GM12878 (cell line): Measurements from ENCODE around the gene TRAFD1. TPM values are rescaled to one million over a fixed set of nuclear protein-coding genes. Genes with fewer than 3 reads are reported as not detected.

ENCODE experiments used
- ATAC-seq: fragments of 200-7000 bp; cut with Tn5 transposase; 3 replicates; pipeline ENCODE4 v1.9.1; 2020; ENCODE audit warnings: mild to moderate bottlenecking, moderate library complexity
- BruUV-seq: library from RNA; stranded (reverse); fragments of 400-500 nt; replicated peaks from 2 replicates; lab custom pipeline; 2021; lab: Mats Ljungman, UMichigan
- CTCF ChIA-PET: fragments of 300-600 bp; sonication (Branson Sonifier 250); formaldehyde crosslinking; extraction: SDS; loops from one replicate; lab custom pipeline; 2021; ENCODE audit warnings: inconsistent platforms; lab: Yijun Ruan, JAX
- POLR2A ChIA-PET: fragments of 350-600 bp; formaldehyde crosslinking; extraction: SDS; loops from one replicate; lab custom pipeline; 2021; ENCODE audit warnings: inconsistent platforms; lab: Charles Lee
- RAD21 ChIA-PET: fragments of 300-600 bp; sonication (Branson Sonifier 250); formaldehyde crosslinking; loops from one replicate; lab custom pipeline; 2023; ENCODE audit warnings: antibody characterized with exemption; ENCODE audit not compliant: unreplicated experiment; lab: Charles Lee
- SMC1A ChIA-PET: fragments of 300-600 bp; sonication (Branson Sonifier 250); formaldehyde crosslinking; loops from one replicate; lab custom pipeline; 2023; ENCODE audit not compliant: unreplicated experiment, uncharacterized antibody; lab: Charles Lee
- DNase-seq: peaks from one replicate; pipeline ENCODE4 v3.0.0-alpha.2; 2011; ENCODE audit warnings: low read depth, low spot score
- FAIRE-seq: peaks from 3 replicates; lab custom pipeline; 2011; peaks lifted over from hg19 to GRCh38; lab: Jason Lieb, UNC
- H2AFZ ChIP-seq: 2 replicates; pipeline ENCODE4 v1.6.0; 2011; ENCODE audit warnings: low read depth, low read length, control low read depth; ENCODE audit not compliant: control insufficient read depth
- H3K27ac ChIP-seq: 2 replicates; pipeline ENCODE4 v1.5.1; 2011; ENCODE audit warnings: control low read depth; ENCODE audit not compliant: control insufficient read depth, insufficient read depth
- H3K27me3 ChIP-seq, 2 experiments: replicated peaks in 1 of 2; 2 replicates each; pipeline versions ENCODE4 v1.6.0 to v1.6.1; 2011; ENCODE audit warnings: low read length in 1 of 2; ENCODE audit not compliant: control insufficient read depth in 2 of 2, insufficient read depth in 2 of 2
- H3K36me3 ChIP-seq, 2 experiments: 2 replicates each; pipeline ENCODE4 v1.5.1; 2011; ENCODE audit warnings: low read length in 1 of 2; ENCODE audit not compliant: control insufficient read depth in 2 of 2, insufficient read depth in 2 of 2
- H3K4me1 ChIP-seq: 2 replicates; pipeline ENCODE4 v1.6.1; 2011; ENCODE audit warnings: mild to moderate bottlenecking, low read length, moderate library complexity, mixed read lengths; ENCODE audit not compliant: control insufficient read depth, insufficient read depth
- H3K4me2 ChIP-seq: 2 replicates; pipeline ENCODE4 v1.6.0; 2011; ENCODE audit warnings: control low read depth; ENCODE audit not compliant: control insufficient read depth, insufficient read depth
- H3K4me3 ChIP-seq: fragments of 200-600 bp; sonication (generic); 2 replicates; pipeline ENCODE4 v1.5.1; 2016
- H3K79me2 ChIP-seq: 2 replicates; pipeline ENCODE4 v1.6.0; 2011; ENCODE audit warnings: low read length; ENCODE audit not compliant: control insufficient read depth, insufficient read depth
- H3K9ac ChIP-seq: 2 replicates; pipeline ENCODE4 v1.8.0; 2011; ENCODE audit warnings: low read length, control low read depth, mixed read lengths; ENCODE audit not compliant: control insufficient read depth, insufficient read depth
- H3K9me3 ChIP-seq: replicated peaks from 3 replicates; pipeline ENCODE4 v1.5.1; 2011; ENCODE audit warnings: mild to moderate bottlenecking, low read length; ENCODE audit not compliant: control insufficient read depth, insufficient read depth
- H4K20me1 ChIP-seq: 2 replicates; pipeline ENCODE4 v1.6.0; 2011; ENCODE audit not compliant: control insufficient read depth, insufficient read depth
- ELK1 ChIP-seq: IDR thresholded peaks from 2 replicates; pipeline ENCODE4 v1.6.1; 2012; ENCODE audit warnings: low read depth, low read length, improper control_type of control experiment
- FOXM1 ChIP-seq: IDR thresholded peaks from 2 replicates; pipeline ENCODE4 v1.6.1; 2012; ENCODE audit warnings: low read depth, mild to moderate bottlenecking, inconsistent platforms, low read length, moderate library complexity
- GABPA ChIP-seq: IDR thresholded peaks from 2 replicates; pipeline ENCODE4 v1.6.1; 2014; ENCODE audit warnings: antibody characterized with exemption, low read depth, mild to moderate bottlenecking, inconsistent platforms
- MEF2B ChIP-seq: fragments of 450-650 bp; IDR thresholded peaks from 2 replicates; pipeline ENCODE4 v1.6.1; 2018; ENCODE audit warnings: mild to moderate bottlenecking, moderate library complexity; ENCODE audit not compliant: partially characterized antibody, poor library complexity, severe bottlenecking
- MYB ChIP-seq: fragments of 150-350 bp; IDR thresholded peaks from 2 replicates; pipeline ENCODE4 v1.6.1; 2014; ENCODE audit warnings: mild to moderate bottlenecking, low read depth, low read length, borderline replicate concordance
- PBX3 ChIP-seq: IDR thresholded peaks from 2 replicates; pipeline ENCODE4 v1.6.1; 2011; ENCODE audit warnings: mild to moderate bottlenecking, low read depth, low read length, moderate library complexity; ENCODE audit not compliant: insufficient replicate concordance
- RUNX3 ChIP-seq: IDR thresholded peaks from 2 replicates; pipeline ENCODE4 v1.6.1; 2012; ENCODE audit warnings: low read length, inconsistent platforms
- TCF3 ChIP-seq: IDR thresholded peaks from 2 replicates; pipeline ENCODE4 v1.6.1; 2012; ENCODE audit warnings: low read depth, mild to moderate bottlenecking, low read length, borderline replicate concordance; ENCODE audit not compliant: insufficient read depth
- ZNF217 ChIP-seq: fragments of 450-650 bp; IDR thresholded peaks from 2 replicates; pipeline ENCODE4 v1.6.1; 2017; ENCODE audit warnings: antibody characterized with exemption, mild to moderate bottlenecking
- WGBS: methylation state at CpG from one replicate; pipeline ENCODE4 v1.1.6; 2016; ENCODE audit warnings: low lambda C conversion rate; ENCODE audit not compliant: insufficient replicate concordance, insufficient coverage; ENCODE audit errors: missing lambda C conversion rate; 5-methylcytosine and 5-hydroxymethylcytosine counted together
- in situ Hi-C: fragments of 300-500 bp; cut with MboI; formaldehyde crosslinking; loops from 9 replicates; pipeline ENCODE4 v1.14.3; 2018; ENCODE audit warnings: mixed read lengths
- intact Hi-C: fragments of 100-400 bp; cut with micrococcal nuclease; formaldehyde crosslinking; loops from one replicate; pipeline ENCODE4 v1.14.2; 2022; ENCODE audit not compliant: unreplicated experiment
- polyA plus RNA-seq, 11 experiments: library from polyadenylated mRNA; depleted of rRNA in 4 of 11; unstranded in 6 of 11; stranded (reverse) in 5 of 11; fragments of >200 nt; fragmentation: Nextera tagmentation in 4 of 11; fragmentation: Illumina TruSeq in 1 of 11; extraction: Ambion mirVana in 4 of 11; extraction: Trizol in 1 of 11; gene quantifications; 1 replicate in 1 of 11; 2 replicates in 10 of 11; pipeline versions ENCODE4 v1.2.1 to v1.2.3, GENCODE V29; 2011 to 2016; ENCODE audit warnings: inconsistent platforms in 2 of 11, missing spikeins in 2 of 11, low read depth in 1 of 11
- total RNA-seq, 4 experiments: library from RNA; depleted of rRNA in 3 of 4; stranded (reverse); fragments of >200 nt in 3 of 4; fragmentation: Illumina TruSeq in 1 of 4; extraction: Trizol in 1 of 4; gene quantifications; 2 replicates each; pipeline versions ENCODE4 v1.2.1 to v1.2.3, GENCODE V29; 2013 to 2021
- TF ChIP-seq, protein P1 (sequence below): fragments of 450-650 bp; IDR thresholded peaks from 2 replicates; pipeline ENCODE4 v1.6.1; 2014; ENCODE audit warnings: mild to moderate bottlenecking
- TF ChIP-seq, protein P2 (sequence below): fragments of 450-650 bp; conservative IDR thresholded peaks from 2 replicates; pipeline ENCODE4 v1.6.1; 2017; ENCODE audit warnings: mild to moderate bottlenecking, moderate library complexity
- TF ChIP-seq, protein P3 (sequence below): fragments of 450-650 bp; IDR thresholded peaks from 2 replicates; pipeline ENCODE4 v1.6.1; 2017; ENCODE audit warnings: borderline replicate concordance

TRAFD1 gene
- total and polyA plus RNA-seq, 10 of the 15 experiments (the other 5 are each of a cell fraction or from before 2014, with no cell fraction given) = 37.2 to 55.5 (median 46.2) TPM

- TF ChIP-seq ELK1 = no peak
- peak; percentile 73; the same call in 1 of the 2 replicates for TF ChIP-seq FOXM1
- TF ChIP-seq, protein P1, sequence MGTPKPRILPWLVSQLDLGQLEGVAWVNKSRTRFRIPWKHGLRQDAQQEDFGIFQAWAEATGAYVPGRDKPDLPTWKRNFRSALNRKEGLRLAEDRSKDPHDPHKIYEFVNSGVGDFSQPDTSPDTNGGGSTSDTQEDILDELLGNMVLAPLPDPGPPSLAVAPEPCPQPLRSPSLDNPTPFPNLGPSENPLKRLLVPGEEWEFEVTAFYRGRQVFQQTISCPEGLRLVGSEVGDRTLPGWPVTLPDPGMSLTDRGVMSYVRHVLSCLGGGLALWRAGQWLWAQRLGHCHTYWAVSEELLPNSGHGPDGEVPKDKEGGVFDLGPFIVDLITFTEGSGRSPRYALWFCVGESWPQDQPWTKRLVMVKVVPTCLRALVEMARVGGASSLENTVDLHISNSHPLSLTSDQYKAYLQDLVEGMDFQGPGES = no peak
These were observed 58.0 kb downstream of the TRAFD1 start (continued) for GRCh38 chr12:112183141-112184021.

DNA sequence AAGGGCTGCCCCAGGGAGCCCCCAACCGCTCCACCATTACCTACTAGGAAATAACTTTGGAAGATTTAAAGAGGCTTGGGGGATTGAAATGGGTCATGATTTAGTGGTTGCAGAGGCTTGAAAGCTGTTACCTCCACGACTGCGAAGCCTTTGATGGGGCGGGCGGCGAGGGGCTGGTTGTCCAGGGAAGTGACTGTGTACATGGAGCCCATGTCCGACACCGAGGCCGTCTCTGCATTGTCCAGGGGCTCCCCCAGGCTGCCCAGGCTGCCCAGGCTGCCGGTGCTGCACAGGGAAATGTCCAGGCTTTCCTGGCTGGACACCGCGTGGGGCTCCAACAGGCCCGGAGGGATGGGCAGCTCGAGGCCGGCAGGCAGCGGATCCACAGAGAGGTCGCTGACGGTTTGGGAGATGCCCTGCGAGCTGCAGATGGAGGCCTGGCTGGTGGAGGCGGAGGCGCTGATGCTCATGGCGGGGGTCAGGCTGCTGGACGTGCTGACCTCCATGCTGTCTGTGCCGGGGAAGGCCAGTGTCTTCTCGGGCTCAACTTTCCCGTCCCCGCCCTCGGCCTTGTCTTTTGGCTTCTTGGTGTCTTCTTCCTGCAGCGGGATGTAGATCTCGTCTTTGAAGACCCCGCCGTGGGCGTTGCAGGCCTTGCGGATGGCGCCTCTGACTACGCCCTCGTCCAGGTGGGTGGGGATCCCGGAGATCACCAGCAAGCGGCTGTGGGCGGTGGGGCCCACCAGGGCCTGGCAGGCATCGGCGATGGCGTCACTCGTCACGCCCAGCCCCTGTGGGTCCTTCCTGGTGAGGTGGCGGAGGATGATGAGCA lies 58.9 kb downstream of the TRAFD1 start:
- no peaks in the 10 kb centered on the region for H4K20me1 ChIP-seq
- ChIA-PET SMC1A (no interaction called here), POLR2A (no interaction called here), CTCF (interaction anchor here (2.4 kb wide), 1 partner anchor 13 kb away, joined by 8 read pairs; no protein-coding TSS in a partner anchor), RAD21 (no interaction called here)
- TSS peak; percentile 42 for BruUV-seq
- H3K79me2 ChIP-seq = no peaks in the 10 kb centered on the region
- H3K4me1 ChIP-seq = peaks cover 17% of the 10 kb centered on the region
- no peak overlapping the region for H2AFZ ChIP-seq
- no peaks in the 10 kb centered on the region for H3K9me3 ChIP-seq
- in situ Hi-C loops = no loop called here
- H3K4me3 ChIP-seq = no peak overlapping the region
- peaks cover 10 to 24% of the 10 kb centered on the region in 2 experiments; a peak in 3 of 4 replicates for H3K36me3 ChIP-seq
- H3K27me3 ChIP-seq = no peaks in the 10 kb centered on the region
- no peak overlapping the region for H3K9ac ChIP-seq
- ATAC-seq = no peak
- WGBS = over 99% methylated on average over 43 of the region's 46 CpGs
- no peak for DNase-seq
- intact Hi-C loops = no loop called here
- no peak overlapping the region for H3K4me2 ChIP-seq
- FAIRE-seq = no peak
- H3K27ac ChIP-seq = peak overlapping the region; percentile 73
- TF ChIP-seq, protein P2, sequence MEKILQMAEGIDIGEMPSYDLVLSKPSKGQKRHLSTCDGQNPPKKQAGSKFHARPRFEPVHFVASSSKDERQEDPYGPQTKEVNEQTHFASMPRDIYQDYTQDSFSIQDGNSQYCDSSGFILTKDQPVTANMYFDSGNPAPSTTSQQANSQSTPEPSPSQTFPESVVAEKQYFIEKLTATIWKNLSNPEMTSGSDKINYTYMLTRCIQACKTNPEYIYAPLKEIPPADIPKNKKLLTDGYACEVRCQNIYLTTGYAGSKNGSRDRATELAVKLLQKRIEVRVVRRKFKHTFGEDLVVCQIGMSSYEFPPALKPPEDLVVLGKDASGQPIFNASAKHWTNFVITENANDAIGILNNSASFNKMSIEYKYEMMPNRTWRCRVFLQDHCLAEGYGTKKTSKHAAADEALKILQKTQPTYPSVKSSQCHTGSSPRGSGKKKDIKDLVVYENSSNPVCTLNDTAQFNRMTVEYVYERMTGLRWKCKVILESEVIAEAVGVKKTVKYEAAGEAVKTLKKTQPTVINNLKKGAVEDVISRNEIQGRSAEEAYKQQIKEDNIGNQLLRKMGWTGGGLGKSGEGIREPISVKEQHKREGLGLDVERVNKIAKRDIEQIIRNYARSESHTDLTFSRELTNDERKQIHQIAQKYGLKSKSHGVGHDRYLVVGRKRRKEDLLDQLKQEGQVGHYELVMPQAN = no peak
- TF ChIP-seq MYB (no peak), ZNF217 (no peak), RUNX3 (no peak), PBX3 (no peak), GABPA (no peak), TCF3 (no peak), MEF2B (no peak)
- TF ChIP-seq, protein P3, sequence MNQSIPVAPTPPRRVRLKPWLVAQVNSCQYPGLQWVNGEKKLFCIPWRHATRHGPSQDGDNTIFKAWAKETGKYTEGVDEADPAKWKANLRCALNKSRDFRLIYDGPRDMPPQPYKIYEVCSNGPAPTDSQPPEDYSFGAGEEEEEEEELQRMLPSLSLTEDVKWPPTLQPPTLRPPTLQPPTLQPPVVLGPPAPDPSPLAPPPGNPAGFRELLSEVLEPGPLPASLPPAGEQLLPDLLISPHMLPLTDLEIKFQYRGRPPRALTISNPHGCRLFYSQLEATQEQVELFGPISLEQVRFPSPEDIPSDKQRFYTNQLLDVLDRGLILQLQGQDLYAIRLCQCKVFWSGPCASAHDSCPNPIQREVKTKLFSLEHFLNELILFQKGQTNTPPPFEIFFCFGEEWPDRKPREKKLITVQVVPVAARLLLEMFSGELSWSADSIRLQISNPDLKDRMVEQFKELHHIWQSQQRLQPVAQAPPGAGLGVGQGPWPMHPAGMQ = no peak
